HG03469 (cell line): Measurements from ENCODE around the gene DACH1.
"Not testable (repeated sequence)": the region's sequence is repeated elsewhere in the genome, so short reads cannot be mapped to it uniquely, and the experiment has no call there.

ENCODE experiments used
- ATAC-seq: cut with Tn5 transposase; IDR thresholded peaks from one replicate; pipeline ENCODE4 v1.9.1; 2021; ENCODE audit warnings: mild to moderate bottlenecking, moderate library complexity, moderate number of reproducible peaks; ENCODE audit not compliant: unreplicated experiment

DACH1 gene

DNA sequence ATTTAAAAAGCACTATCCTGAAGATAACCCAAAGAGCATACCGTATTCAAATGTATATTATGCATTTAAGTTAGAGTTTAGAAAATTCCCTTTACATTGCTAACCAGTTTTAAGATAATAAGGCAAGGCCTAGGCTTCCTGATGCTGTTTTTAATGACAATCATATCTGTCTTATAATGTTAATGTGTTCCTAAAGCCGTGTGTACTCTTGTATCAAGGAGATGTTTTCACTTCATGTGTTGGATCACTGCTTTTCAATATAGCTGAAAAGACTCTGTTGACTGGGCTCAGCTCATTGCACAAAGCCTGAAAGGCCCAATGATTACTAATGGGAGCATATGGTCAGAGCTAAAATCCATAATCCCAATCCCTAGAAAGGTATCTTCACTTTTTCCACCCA is 81.6 kb downstream of the DACH1 start:
- ATAC-seq: no peak

DNA sequence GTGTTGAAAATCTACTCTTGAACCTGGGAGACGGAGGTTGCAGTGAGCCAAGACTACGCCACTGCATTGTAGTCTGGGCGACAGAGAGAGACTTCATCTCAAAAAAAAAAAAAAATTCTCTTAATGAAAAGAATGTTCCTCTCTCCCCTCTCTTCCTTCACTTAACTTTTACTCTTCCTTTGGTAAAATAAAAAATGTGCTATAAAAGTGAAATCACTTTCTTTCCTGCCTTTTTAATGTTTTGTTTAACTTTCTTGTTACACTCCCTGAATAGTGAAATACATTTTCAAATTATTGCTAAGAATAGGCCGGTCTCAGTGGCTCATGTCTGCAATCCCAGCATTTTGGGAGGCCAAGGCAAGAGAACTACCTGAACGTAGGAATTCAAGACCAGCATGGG is 86.5 kb downstream of the DACH1 start:
- no peak for ATAC-seq

DNA sequence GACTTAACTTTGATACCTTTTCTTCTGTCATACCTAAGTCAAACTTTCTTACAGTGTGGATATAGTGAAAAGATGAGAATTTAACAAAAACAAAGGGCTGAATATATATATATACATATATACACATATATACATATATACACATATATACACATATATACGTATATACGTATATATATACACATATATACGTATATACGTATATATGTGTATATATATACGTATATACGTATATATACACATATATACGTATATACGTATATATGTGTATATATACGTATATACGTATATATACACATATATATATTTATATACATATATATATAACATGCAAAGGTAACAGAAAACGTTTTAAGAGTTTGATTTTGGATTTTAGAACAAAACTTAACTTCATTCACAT is 88.0 kb downstream of the DACH1 start:
- not testable (repeated sequence) for ATAC-seq

DNA sequence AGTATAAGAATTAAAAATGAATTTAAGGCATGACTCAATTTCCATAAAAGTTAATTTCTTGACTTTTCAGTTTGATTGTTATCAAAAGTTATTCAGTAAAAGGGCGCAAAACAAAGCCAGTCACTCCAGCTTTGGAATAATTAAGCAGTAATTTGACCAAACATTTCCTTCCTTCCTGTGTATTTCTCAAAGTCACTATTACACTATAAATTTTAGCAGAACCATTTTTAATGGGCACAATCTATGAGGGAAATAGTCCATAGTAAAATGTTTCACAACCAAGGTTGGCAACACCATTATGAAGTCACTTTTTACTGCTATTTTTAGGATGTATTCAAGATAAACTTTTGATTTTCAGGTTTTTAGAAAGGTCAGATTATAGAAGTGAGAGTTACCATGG is 91.0 kb downstream of the DACH1 start:
- ATAC-seq: no peak

DNA sequence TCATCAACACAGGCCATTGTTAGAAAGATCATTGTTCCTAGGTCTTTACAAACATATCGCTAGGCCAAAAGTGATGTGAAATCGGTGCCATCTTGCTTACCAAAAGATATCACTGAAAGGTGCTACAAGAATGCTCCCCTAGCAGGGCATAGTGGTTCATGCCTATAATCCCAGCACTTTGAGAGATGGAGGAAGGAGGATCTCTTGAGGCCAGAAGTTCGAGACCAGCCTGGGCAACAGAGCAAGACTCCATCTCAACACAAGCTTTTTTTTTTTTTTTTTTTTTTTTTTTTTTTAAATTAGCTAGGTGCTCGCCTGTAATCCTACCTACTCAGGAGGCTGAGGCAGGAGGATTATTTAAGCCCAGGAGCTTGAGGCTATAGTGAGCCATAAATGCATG is 92.1 kb downstream of the DACH1 start:
- no peak for ATAC-seq

DNA sequence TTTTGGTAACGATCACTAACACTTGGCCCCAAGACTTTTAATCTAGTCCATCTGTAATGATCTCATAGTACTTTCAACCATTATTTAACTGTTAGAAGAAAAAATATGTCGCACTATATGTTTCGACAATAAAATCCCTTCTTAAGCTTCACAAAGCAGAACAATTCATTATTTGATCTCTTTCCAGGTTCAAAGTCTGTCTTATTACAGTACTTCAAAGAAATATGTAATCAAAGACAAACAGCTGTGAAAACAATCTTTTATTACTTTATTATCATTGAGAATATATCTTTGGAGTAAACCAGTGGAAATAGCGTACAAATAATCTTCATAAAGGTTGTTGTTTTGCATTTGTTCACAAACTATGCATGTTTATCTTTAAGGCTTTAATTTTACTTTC is 93.5 kb downstream of the DACH1 start:
- no peak for ATAC-seq

DNA sequence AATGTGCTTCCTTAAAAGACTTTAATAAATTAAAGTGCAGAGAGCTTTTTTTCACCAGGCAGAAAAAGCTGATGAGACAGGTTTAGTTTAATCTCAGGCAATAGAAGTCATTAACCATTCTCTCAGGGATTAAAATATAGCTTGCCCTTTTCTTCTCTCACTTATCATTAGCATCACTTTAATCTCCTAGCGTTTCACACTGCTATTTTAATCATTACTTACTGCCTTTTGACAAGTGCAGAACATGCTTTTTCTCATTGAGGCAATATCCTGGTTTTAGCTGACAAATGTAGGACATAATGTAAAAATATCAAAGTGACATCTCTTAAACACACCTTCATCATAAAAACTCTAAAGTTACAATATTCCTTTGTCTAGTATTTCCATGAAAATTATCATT is 94.6 kb downstream of the DACH1 start:
- no peak for ATAC-seq

DNA sequence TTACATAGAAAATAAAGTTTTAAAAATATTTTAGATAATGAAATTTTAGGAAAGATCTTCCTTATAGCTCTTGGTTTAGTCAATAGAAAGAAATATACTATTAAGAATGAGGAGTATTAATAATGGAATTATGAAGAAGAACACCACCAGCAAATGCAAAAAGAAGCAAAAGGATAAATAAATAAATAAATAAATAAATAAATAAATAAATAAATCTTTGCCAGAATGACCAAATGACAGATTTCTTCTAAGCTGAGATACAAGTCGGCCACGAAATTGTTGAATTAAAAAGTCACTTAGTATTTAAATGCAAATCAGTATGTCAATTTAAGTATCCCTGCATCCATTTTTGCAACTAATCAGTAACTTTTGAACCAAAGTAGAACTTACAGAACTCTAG is 95.9 kb downstream of the DACH1 start:
- no peak for ATAC-seq

DNA sequence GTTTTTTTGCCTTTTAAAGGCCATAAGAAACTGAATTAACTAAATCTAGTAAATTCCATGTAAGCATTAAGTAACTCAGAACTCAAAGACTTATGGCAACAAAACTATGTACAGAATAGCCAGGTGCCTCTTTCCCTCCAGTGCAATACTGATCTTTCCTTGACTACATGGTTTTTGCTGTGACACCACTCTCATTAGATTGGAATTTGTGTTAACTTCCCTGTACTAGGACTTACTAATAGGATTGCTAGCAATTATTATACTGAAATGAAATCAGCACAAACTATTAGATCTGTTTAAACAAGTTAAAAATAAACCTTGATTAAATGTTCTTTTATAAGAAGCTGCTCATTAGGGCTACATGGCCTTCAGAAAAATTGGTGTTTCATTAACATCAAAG is 96.3 kb downstream of the DACH1 start:
- ATAC-seq: no peak

DNA sequence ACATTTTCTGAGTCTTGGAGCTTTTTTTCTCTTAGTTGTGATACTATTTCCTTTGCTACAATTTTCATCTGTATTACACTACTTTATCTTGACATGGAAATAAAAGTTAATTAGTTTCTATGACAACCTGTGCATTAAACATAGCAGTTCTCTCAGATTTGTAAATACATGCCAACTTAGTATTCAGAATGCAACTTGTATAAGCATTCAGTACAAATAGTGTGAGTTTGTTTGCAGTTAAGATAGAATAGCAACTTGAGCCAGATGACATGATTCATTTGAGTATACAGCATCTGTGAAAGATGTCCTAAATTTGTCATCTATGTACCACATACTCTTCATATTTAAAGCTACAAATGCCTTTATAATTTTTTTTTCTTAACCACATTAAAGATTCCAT is 98.1 kb downstream of the DACH1 start:
- ATAC-seq: no peak

DNA sequence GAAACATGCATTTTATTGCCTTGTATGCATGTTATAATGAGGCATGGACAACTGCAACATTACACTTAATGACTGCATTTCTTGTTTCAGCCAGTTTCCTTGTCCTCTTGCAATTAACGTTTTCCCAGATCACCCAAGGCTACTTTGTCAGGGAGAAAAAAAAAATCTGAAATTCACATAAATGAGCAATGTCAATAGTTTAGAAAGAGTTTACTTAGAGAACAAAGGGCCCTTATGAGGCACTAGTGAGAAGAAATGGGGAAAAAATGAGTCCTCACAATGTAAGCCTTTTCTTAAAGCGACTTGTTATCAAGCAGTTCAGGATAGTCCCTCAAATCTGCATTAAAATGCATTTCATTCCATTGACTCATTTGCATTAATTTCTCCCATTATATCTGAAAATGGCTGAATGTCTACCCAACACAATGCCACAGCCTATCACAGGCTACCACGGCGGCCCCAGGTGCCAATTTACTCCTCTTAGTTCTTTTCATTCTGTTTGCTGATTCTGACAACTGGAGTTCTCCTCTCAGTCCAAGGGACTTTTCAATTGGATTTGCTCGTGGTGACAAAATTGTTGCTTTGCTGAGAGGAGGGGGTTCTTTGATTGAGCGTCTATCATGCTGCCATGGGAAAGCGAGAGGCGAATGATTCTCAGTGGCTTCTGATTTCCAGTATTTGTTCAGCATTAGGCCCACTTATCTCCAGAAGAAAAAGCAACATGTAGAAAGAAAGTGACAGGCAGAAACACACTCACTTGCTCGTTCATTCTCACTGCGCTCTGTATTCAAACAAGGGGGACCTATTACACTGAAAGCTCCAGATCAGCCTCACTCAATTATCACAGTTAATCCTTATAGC is 107.1 kb downstream of the DACH1 start:
- no peak for ATAC-seq

DNA sequence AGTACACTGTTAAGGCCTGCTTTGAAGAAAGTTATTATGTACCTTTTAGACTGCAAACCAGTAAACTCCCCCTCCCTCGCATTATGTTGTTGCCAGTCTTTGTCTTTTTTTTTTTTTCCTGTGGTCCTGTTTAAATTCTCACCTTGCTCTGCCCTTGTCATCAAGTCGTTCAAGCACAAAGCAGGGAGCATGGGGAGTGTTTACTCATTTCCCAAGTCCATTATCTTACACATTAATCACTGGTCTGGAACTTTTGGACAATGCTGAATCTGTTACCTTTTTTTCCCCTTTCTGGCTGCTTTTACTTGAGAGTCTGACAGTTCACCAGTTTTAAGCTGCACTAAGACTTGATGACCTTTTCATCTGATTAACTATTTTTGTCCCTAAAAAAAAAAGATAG is 108.2 kb downstream of the DACH1 start:
- ATAC-seq: no peak

DNA sequence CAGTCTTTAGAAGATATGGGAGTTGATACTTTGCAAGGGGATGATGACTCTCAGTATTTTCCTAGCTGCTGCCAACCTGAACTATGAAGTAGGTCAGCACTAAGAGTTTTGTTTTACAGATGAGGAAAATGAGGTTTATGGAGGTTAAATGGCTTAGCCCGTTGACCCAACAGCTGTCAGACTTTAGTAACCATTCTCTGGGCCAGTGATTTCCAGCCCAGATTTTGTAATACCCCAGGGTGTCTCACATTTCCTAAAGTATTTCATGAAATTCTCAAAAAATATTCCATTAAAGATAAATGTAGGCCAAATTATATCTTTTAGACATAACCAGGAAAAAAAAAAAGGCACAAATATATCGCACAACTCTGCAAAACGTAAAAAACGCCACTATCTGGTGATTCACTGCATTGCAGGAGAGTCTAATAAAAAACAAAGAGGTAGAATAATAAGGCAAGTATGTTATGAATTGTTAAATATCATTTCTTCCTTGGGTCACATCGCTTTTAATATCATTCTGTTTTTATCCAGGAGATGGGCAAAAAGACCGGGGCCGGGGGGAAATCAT is 112.5 kb downstream of the DACH1 start:
- no peak for ATAC-seq

DNA sequence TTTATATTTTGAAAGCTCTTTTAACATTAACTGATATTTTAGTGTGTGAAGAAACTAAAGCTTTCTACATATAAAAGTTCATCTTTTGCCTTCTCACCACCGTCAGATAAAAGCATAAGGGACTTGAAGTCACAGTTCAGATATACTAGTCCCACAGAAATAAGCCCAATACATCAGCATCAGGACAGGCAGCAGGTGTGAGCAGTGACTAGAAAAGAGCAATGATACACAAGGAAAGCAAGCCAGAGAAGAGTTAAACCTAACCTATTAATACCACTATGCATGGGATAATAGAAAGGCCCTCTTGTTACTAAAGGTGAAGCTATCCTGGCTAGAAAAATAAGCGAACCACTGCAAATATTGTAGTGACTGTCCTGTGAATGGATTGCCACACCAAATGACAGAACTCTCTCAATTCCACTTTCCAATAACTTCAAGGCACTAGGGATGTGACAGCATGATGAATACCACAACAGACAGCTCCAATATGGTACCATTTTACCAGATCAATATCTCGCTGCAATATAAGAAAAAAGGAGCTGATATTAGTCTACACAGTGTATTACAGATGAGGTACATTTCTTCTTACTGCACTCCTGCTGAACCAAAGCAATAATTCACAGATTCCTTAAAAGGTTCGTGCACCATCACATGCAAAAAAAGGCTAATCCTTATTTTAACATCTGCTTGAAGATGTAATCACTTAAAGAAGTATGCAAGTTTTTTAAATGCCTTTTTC is 114.1 kb downstream of the DACH1 start:
- no peak for ATAC-seq

DNA sequence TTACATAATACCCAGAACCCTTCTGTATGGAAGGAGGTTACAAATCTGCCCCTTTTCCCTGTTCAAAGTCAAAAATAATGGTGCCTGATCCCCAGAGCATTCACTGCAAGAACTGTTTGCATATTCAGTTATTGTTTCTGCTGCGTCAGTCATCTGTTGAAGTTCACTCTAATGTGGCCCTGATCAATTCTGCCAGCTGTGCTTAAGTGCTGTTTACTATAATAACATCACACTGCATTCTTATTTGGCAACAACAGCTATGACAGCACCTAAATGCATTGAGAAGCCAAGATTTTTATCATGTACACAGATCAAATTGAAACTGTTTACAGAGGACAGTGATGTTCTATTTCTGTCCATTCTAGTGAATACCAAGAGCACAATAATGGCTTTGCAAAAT is 115.9 kb downstream of the DACH1 start:
- ATAC-seq: no peak

DNA sequence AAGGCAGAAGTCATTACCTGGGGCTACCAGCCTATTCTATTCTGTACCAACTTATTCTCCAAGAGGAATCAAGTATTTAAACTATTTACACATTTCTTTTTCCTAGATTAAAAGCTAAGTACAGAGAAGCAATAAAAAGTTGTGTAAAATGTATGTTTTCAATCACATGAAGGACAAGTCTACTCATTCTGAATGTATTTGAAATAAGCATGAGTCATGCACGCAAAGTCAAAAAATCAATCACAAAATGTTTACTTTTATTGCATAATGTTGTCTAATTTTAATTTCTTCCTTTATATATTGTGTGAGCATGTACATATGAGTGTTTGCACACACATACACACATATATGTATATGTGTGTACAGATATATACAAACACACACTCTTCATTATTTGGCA is 136.7 kb downstream of the DACH1 start:
- ATAC-seq: no peak

DNA sequence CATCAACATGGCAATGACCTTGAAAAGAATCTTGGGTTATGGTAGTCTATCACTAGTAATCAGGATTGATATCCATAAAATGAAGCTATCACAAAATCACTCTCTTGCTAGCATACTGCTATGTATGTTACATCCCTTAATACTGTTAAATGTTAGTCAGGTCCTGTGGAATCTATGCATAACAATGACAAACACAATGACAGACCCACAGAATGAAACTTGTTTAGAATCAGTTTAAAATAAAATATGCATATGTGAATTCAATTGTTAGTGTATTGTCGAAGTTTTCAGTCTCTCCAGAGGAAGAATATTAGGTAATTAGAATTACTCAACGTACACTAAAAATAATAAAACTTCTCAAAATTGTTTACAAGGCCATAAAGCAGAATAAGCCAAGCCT is 137.6 kb downstream of the DACH1 start:
- no peak for ATAC-seq

DNA sequence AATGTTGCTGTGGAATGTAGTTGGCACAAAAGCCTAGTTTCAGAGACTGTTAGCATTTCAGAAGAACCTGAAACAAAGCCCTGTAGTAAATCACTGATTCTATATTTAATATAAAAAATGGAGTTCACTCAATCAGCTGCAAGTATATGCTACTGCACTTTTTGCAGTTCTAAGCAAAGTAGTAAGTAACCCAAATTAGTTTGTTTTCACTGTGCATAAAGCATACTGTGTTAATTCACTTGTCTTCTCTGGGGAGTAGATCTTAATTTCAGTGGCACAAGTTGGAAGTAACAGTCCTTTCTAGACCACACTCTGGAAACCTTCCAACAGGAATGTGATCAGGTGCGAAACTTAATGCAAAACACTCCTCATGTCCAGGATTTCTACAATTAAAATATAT is 139.3 kb downstream of the DACH1 start:
- no peak for ATAC-seq

DNA sequence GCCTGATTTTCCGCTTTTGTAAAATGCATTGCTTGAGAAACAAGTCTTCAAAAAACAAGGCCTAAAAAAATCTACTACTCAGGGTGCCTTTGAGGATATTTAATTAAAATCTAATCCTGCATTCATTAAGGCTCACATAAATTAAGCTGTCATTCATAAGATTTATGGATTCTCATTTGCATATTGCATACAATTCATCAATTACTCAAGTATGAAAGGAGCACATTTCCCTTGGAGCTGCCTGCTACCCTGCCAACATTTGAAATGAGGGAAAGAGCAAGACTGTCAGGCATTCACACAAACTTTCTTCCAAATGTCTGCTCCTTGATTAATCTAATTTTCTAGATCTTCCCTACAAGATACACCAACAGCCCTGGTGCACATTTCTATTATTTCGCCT is 140.0 kb downstream of the DACH1 start:
- ATAC-seq: no peak

DNA sequence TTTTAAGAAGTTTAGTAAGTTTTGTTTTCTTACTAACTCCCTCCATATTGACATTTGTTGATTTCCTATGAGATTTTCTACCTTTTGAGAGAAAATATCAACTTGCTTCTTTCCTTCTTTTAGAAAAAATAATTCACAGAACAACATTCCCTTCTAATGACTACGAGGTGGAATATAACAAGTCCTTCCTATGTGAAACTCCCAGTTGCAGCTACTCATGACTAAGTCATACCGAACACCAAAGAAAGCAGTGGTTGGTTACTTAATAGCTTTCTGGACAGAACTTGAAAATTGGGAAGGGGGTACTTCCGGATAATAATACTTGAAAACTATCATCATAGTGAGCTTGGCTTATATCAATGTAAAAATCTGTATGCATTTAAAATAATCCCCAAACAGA is 144.8 kb downstream of the DACH1 start:
- no peak for ATAC-seq

DNA sequence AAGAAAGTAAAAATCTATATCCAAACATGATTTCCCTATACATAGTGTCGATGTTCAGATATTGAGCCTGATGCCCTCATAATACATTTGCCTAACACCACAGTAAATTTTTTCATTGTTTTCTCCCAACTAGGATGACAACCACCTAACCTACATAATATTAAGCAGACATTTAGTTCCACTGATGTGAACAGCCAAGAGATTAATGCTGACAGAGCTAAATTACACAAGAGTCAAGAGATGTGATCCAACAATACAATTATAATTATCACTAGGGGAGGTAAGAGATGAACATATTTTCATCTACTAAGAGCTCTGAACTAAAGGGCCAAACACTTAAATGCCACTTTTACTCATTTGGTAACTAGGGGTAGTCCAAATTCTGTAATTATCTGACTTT is 145.9 kb downstream of the DACH1 start:
- ATAC-seq: no peak

DNA sequence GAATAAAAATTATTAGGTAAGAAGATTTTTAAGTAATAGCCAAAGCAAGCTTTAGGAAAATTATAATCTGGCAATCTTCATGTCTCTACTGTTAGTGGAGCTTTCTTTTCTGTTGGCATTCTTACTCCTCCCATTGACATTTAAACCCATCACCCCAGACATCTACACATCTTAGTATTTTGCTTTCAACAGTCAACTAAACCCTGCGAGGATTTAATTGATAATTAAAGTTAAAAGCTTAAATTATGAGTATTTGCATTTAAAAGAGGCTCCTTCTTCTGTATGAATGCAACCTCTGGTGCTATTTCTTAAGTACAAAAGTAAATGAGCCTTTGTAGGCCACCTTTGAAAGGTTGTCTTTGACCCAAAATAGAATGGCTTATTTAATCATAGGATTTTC is 148.1 kb downstream of the DACH1 start:
- ATAC-seq: no peak
